SJSA1 (cell line): ENCODE measurements around the gene PLA2G10. TPM values are rescaled to one million over a fixed set of nuclear protein-coding genes. Genes with fewer than 3 reads are reported as not detected.
"Not testable (repeated sequence)": the region's sequence is repeated elsewhere in the genome, so short reads cannot be mapped to it uniquely, and the experiment has no call there.

Experiments
- DNase-seq, 2 experiments: peaks; one replicate each; pipeline ENCODE4 v3.0.0-alpha.2; 2015 to 2020; ENCODE audit warnings: low spot score in 2 of 2, low read depth in 1 of 2
- H3K27ac ChIP-seq: fragments of 250-450 bp; sonication (Bioruptor Pico); 2 replicates; pipeline ENCODE4 v1.5.1; 2020; ENCODE audit warnings: mild to moderate bottlenecking, moderate library complexity
- H3K27me3 ChIP-seq: fragments of 250-450 bp; sonication (Bioruptor Pico); replicated peaks from 2 replicates; pipeline ENCODE4 v1.5.1; 2020; ENCODE audit warnings: mild to moderate bottlenecking, moderate library complexity
- H3K36me3 ChIP-seq: fragments of 250-450 bp; sonication (Bioruptor Pico); 2 replicates; pipeline ENCODE4 v1.5.1; 2020; ENCODE audit warnings: mild to moderate bottlenecking
- H3K4me1 ChIP-seq: fragments of 250-450 bp; sonication (Bioruptor Pico); replicated peaks from 2 replicates; pipeline ENCODE4 v1.6.1; 2021; ENCODE audit warnings: mild to moderate bottlenecking
- H3K4me3 ChIP-seq: fragments of 250-450 bp; sonication (Bioruptor Pico); 2 replicates; pipeline ENCODE4 v1.5.1; 2020; ENCODE audit warnings: mild to moderate bottlenecking
- H3K9me3 ChIP-seq: fragments of 250-450 bp; sonication (Bioruptor Pico); replicated peaks from 2 replicates; pipeline ENCODE4 v1.5.1; 2020; ENCODE audit warnings: mild to moderate bottlenecking
- total RNA-seq: library from RNA; depleted of rRNA; stranded (reverse); fragments of >200 nt; shearing (Covaris generic); gene quantifications from 2 replicates; pipeline ENCODE4 v1.2.3, GENCODE V29; 2014

Gene PLA2G10
- total RNA-seq, 1 experiment from 2014 or later = not detected

- Histone ChIP-seq H3K4me1 (no peaks in the 10 kb centered on the region), H3K4me3 (no peak overlapping the region), H3K9me3 (no peaks in the 10 kb centered on the region), H3K36me3 (peaks cover 56% of the 10 kb centered on the region), H3K27ac (no peak overlapping the region), H3K27me3 (no peaks in the 10 kb centered on the region)
- DNase-seq = no peak
These were observed 53.6 kb downstream of the PLA2G10 start for GRCh38 chr16:14640538-14640937.

DNA sequence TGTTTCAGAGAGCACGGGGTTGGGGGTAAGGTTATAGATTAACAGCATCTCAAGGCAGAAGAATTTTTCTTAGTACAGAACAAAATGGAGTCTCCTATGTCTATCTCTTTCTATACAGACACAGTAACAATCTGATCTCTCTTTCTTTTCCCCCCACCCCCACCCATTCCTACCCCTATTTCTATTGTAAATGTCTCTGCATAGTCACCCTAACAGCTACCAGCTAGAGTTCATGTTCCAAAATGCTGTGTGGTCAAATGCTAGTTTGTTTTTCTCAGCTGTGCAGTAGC is 57.2 kb downstream of the PLA2G10 start:
- not testable (repeated sequence) for H3K27ac ChIP-seq, H3K4me1 ChIP-seq
- peaks cover 55% of the 10 kb centered on the region for H3K36me3 ChIP-seq

GRCh38 chr16:14636179-14636950 is 57.7 kb downstream of the PLA2G10 start:
- not testable (repeated sequence) for H3K4me3 ChIP-seq, H3K27ac ChIP-seq, H3K27me3 ChIP-seq, H3K9me3 ChIP-seq, DNase-seq
- H3K36me3 ChIP-seq = peaks cover 55% of the 10 kb centered on the region
- H3K4me1 ChIP-seq = peaks cover 10% of the 10 kb centered on the region

More for the DNA sequence above, 57.2 kb downstream of the PLA2G10 start:
- not testable (repeated sequence) for H3K27me3 ChIP-seq, H3K9me3 ChIP-seq, H3K4me3 ChIP-seq, DNase-seq

DNA sequence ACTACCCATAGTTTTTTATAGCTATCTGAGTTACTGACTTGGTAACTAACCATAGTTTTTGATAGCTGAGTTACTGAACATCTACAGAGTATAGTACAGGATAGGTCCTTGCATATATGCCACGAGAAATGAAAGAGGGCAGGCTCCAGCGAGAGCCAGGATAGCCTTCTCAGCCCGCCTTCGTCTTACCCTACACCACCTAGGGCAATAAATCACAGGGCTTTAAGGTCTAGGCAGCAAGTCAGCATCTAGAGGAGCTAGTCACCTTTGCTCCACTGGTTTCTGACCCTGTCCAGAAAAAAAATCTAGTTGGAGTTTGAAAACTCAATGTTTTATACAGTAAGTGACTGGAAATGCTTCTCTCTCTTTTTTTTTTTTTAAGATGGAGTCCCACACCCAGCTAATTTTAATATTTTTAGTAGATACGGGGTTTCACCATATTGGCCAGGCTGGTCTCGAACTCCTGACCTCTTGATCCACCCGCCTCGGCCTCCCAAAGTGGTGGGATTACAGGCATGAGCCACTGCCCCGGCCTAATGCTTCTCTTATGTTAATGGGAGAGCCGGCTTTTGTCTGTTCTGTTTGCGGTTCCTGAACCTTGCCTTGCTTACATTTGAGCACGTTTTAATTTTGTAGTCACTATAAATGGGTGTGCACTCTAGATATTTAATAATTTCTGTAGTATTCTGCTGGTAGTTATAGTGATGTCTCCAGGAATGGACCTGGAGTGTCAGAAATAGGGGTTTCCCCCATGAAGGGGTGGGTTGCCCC is 58.5 kb downstream of the PLA2G10 start:
- DNase-seq = no peak
- H3K4me3 ChIP-seq = no peak overlapping the region
- H3K4me1 ChIP-seq = peaks cover 11% of the 10 kb centered on the region
- H3K36me3 ChIP-seq = peaks cover 52% of the 10 kb centered on the region
- H3K27me3 ChIP-seq = no peaks in the 10 kb centered on the region
- H3K9me3 ChIP-seq = no peaks in the 10 kb centered on the region
- H3K27ac ChIP-seq = no peak overlapping the region

- no peaks in the 10 kb centered on the region for H3K9me3 ChIP-seq
- H3K4me1 ChIP-seq = peaks cover 15% of the 10 kb centered on the region
- H3K27me3 ChIP-seq = no peaks in the 10 kb centered on the region
- H3K36me3 ChIP-seq = peaks cover 43% of the 10 kb centered on the region
- no peak for DNase-seq
- no peak overlapping the region for H3K27ac ChIP-seq
- H3K4me3 ChIP-seq = peak overlapping the region; percentile 91
These were observed 59.8 kb downstream of the PLA2G10 start for GRCh38 chr16:14634389-14634725.

DNA sequence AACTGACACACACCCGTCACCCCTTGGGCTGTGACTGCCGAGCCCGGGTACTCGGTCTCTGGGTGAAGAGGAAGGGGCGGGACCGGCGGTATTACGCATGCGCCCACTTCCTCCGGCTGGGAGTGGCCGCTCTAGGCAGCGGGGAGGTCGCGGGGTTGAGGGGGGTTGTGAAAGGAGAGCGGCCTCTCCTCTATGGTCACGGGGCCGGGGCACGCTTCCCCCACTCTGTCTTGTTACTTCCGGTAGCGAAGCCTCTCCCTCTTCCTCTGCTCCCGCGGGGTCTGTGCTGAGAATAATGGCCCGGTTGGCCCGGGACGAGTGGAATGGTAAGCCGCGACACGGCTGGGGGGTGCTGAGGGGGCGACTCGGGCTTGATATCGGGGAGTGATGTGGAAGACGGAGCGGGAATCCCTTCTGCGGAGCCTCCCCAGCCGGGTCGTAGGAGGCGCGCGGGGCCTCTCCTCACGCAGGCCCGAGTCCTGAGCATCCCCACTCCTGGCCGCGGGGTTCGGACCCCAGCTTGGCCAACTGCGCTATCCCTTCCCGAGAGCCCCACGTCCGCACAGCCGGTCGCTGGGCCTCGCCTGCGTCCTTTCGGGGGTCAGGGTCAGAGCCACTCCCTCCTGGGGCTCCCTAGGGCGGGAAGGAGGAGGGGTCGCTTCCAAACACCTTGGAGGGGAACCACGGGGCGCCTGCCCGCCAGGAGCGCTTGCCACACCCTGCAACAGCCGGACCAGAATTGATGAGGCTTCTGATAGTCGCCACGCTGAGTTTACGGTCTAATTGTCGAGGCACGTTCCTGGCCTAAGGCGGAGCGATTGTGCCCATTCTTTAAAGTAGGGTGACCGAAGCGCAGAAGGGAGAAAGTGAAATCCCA is 61.2 kb downstream of the PLA2G10 start, which contains the start of gene BFAR:
Gene BFAR (plus strand): TSS at position 259 of the 877 bp plus-strand sequence. CDS start 11,396 bp downstream, outside the sequence.
- H3K4me3 ChIP-seq = peak within 1 kb of the TSS; percentile 91
- peak; percentile 99 for DNase-seq
- H3K27me3 ChIP-seq = no peaks in the 10 kb centered on the region
- peak within 1 kb of the TSS; percentile 83 for H3K27ac ChIP-seq
- H3K36me3 ChIP-seq = peaks cover 42% of the 10 kb centered on the region
- no peaks in the 10 kb centered on the region for H3K9me3 ChIP-seq
- peaks cover 21% of the 10 kb centered on the region for H3K4me1 ChIP-seq

DNA sequence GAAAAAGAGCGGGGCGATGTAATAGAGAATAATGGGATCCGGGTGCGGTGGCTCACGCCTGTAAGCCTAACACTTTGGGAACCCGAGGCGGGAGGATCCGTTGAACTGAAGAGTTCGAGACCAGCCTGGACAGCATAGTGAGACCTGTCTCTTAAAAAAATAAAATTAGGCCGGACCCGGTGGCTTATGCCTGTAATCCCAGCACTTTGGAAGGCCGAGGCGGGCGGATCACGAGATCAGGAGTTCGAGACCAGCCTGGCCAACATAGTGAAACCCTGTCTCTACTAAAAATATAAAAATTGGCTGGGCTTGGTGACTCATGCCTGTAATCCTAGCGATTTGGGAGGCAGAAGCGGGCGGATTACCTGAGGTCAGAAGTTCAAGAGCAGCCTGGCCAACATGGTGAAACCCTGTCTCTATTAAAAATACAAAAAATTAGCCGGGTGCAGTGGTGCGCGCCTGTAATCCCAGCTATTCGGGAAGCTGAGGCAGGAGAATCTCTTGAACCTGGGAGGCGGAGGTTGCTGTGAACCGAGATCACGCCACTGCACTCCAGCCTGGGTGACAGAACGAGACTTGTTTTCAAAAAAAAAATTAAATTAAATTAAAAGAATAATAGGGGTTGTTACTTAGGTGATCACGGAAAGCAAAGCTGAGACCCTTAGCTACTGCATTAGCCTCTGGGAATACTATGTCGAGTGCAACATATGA is 63.3 kb downstream of the PLA2G10 start:
- peak overlapping the region; percentile 85 for H3K27ac ChIP-seq
- H3K9me3 ChIP-seq, DNase-seq, H3K27me3 ChIP-seq: not testable (repeated sequence)
- peaks cover 50% of the 10 kb centered on the region for H3K36me3 ChIP-seq
- H3K4me3 ChIP-seq = peak overlapping the region; percentile 75
- H3K4me1 ChIP-seq = peaks cover 21% of the 10 kb centered on the region

DNA sequence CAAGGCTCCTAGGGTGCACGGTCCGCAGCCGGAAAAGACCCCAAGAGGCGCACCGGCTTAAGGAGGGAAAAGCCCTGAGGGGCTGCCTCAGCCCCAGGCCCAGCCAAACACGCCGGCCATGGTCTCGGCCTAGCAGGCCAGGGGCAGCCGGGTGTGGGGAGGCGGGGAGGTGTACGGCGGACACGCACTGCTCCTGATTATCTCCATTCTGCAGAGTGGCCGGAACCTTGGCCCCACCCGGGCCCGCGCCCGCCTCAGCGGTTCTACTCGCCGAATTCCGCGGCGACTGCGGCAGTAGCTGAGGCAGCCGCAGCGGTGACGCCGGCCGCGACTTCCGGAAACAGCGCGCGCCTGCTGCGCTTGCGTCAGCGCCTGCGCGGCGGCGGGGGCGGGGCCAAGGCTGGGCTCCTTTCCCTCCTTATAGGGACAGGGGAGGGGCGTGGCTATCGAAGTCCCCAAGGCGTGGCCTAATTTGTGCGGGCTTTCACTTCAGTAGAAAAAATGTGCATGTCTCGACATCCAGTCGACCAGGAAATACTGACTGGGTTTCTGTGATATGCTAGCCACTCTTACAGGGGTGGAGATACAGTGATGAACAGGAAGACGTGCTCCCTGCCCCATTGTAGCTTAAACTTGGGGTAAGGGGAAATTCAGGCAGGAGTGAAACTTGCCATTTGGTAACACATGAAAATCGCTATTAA is 64.0 kb downstream of the PLA2G10 start, which contains the start of gene PARN:
Gene PARN (minus strand): TSS at position 342 of the 701 bp plus-strand sequence. CDS start 135 bp downstream, at position 207.
- H3K4me1 ChIP-seq = peaks cover 21% of the 10 kb centered on the region
- peak; percentile 96 to 98 for DNase-seq
- no peaks in the 10 kb centered on the region for H3K27me3 ChIP-seq

GRCh38 chr16:14629612-14629918 is 64.5 kb downstream of the PLA2G10 start:
- H3K4me3 ChIP-seq = peak overlapping the region; percentile 75
- DNase-seq = peak in 1 of 2 experiments; percentile 49
- H3K9me3 ChIP-seq = no peaks in the 10 kb centered on the region
- H3K27ac ChIP-seq = peak overlapping the region; percentile 85
- H3K36me3 ChIP-seq = peaks cover 48% of the 10 kb centered on the region
- no peaks in the 10 kb centered on the region for H3K27me3 ChIP-seq
- peaks cover 21% of the 10 kb centered on the region for H3K4me1 ChIP-seq

More for the DNA sequence above, 64.0 kb downstream of the PLA2G10 start, which contains the start of gene PARN:
- Histone ChIP-seq H3K9me3 (no peaks in the 10 kb centered on the region), H3K4me3 (peak within 1 kb of the TSS; percentile 75), H3K36me3 (peaks cover 52% of the 10 kb centered on the region), H3K27ac (peak within 1 kb of the TSS; percentile 85)

DNA sequence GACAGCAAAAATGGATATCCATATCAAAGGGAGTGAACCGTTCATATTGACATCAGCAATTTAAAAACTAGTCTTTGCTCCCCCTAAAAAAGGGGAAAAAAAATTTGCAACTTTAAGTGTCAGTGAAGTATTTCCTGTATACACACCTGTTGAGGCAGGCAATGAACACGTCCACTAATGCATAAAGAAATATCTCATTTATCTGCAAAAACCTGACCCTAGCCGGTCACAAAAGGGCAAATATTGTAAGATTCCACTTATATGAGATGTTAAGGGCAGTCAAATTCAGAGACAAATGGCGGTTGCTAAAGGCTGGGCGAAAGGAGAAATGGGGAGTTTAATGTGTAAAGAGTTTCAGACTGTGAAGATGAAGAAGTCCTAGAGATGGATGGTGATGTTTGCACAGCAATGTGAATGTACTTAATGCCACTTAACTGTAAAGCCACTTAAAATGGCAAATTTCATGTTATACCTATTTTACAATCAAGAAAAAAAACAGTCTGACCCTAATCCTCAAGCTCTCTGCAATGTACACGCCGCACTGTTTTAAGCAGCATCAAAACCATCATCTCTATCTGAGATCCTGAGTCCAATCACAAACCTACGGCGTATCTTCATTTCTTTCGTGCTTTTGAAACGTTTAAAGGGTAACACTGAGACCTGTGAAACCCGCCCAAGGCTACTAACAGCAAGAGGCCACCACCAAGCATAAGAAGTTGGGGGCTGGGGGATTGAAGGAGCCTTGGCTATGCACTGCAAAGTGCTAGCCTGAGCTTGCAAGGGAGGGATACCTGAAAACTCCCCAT is 65.1 kb downstream of the PLA2G10 start:
- H3K4me1 ChIP-seq = peaks cover 17% of the 10 kb centered on the region
- no peaks in the 10 kb centered on the region for H3K9me3 ChIP-seq
- peaks cover 48% of the 10 kb centered on the region for H3K36me3 ChIP-seq
- DNase-seq = no peak
- H3K27ac ChIP-seq = peak overlapping the region; percentile 85
- H3K27me3 ChIP-seq = no peaks in the 10 kb centered on the region
- H3K4me3 ChIP-seq = peak overlapping the region; percentile 75

GRCh38 chr16:14627078-14627477 is 67.0 kb downstream of the PLA2G10 start:
- Histone ChIP-seq H3K36me3 (peaks cover 51% of the 10 kb centered on the region), H3K27ac (no peak overlapping the region), H3K27me3 (no peaks in the 10 kb centered on the region), H3K4me1 (peaks cover 14% of the 10 kb centered on the region), H3K9me3 (no peaks in the 10 kb centered on the region), H3K4me3 (no peak overlapping the region)
- DNase-seq = no peak
